Renal pelvis (tissue), 4 donors: ENCODE data around the gene SYNPR. TPM values are rescaled to one million over a fixed set of nuclear protein-coding genes. Genes with fewer than 3 reads are reported as not detected.
"Not testable (repeated sequence)": the region's sequence is repeated elsewhere in the genome, so short reads cannot be mapped to it uniquely, and the experiment has no call there.

Experiments
- DNase-seq: peaks from one replicate; pipeline ENCODE4 v3.0.0-alpha.2; 2013
- polyA plus RNA-seq, 3 donors: library from polyadenylated mRNA; unstranded; fragments of 120-200 nt; gene quantifications; one replicate each; pipeline ENCODE4 v1.2.1, GENCODE V29; 2013; ENCODE audit not compliant: insufficient read length in 3 of 3

The SYNPR gene
- polyA plus RNA-seq, 3 donors: 0.09 TPM; not detected in 2

DNA sequence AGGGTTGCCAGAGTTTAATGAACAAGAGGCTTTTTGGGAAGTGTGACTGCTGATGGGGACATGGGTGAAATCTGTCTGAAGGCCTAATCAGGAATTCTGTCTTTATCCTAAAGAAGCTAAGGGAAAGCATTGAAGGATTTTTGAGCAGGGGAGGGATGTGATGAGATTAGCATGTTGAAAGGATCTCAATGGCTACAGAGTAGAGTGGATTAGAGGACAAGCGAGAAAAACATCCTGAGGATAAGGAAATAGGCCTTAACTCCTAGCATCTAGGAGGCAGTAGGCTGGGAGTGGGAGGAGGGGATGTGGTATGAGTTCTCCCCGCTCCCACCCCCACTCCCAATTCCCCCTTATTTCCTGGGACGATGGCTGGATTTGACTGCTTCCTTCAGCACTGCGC, 339.3 kb downstream of the SYNPR start:
- DNase-seq: no peak

DNA sequence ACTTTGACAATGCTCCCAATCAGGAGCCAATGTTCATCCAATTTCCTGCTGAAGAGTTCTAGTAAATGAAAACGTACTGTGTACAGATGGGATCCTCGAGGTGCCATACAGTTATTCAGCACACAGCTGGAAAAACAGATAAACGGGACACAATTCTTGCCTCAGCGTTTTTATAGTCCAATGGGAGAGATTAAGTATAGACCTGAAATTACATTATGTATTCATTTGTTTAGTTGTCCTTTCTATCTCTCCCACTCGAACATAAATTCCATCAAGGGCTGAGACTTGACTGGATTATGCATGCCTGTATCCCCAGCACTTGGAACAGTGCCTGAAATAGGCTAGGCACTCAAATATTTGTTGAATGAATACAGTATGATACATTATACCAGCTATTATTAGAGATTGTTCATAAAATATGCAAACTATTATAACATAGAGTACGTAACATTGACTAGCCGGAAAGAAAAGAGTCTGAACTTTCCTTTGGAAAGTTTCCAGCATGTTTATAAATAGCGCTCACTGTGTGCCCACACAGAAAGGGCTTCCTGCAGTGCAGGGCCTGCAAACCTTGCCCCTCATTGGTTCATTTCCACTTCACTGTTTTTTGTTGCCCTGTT, 346.9 kb downstream of the SYNPR start:
- peak; percentile 5 for DNase-seq

DNA sequence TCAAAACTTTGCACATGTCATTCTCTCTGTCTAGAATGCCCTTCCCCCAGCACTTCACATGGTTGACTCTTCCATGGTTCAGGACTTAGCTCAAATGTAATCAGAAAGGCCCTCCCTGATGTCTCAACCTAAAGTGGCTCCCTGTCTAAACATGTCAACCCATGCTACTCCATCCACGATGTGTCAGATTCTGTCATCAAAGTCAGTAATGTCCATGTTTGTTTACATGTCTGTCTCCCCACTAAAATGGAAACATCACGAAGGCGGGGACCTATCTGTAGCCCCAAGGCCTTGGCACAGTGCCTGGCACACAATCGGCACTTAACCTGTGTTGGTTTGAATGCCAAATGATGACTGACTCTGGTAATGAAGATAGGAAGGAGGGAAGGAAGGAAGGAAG, 353.6 kb downstream of the SYNPR start:
- DNase-seq: no peak

DNA sequence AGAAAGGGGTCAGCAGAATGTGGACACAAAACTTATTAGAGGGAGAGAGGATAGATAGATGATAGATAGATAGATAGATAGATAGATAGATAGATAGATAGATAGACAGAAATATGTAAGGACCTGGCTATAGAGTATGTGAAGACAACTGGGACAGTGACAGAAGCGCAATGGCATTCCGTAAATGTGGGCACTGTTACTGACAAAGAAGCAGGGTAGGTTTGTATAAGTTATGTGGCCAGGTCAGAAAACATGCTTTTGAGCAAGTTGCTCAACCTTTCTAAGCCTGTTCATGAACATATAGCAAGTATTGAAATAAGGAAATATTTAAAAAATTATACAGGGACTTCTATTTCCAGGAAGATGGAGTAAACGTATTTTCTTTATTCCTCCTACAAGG, 357.1 kb downstream of the SYNPR start:
- no peak for DNase-seq

DNA sequence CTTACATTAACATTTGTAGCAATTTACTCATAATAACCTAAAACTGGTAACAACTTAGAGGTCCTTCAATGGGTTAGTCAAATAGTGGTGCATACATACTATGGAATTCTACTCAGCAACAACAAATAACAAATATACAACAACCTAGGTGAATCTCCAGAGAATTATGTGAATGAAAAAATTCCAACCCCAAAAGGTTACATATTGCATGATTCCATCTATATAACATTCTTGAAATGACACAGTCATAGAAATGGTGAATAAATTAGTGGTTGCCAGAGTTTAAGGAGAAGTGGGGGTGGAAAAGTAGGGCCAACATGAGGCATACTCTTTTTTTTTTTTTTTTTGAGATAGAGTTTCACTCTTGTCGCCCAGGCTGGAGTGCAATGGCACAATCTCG, 361.7 kb downstream of the SYNPR start:
- no peak for DNase-seq

DNA sequence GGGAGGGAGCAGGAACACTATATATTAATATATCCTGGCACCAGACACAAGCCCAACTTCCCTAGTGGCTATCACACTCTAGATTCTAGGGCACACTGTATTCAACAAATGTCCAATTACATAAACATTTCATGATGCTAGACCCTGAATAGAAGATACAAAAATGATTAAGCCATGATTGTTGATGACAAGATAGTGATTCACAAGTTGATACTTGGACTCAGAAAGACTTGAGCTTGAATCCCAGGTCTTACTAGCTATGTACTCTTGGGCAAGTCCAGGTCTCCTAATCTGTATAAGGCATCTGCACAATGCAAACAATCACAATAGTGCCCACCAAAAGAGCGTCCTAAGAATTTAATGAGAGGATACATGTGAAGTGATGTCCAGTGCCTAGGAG, 364.4 kb downstream of the SYNPR start:
- no peak for DNase-seq

DNA sequence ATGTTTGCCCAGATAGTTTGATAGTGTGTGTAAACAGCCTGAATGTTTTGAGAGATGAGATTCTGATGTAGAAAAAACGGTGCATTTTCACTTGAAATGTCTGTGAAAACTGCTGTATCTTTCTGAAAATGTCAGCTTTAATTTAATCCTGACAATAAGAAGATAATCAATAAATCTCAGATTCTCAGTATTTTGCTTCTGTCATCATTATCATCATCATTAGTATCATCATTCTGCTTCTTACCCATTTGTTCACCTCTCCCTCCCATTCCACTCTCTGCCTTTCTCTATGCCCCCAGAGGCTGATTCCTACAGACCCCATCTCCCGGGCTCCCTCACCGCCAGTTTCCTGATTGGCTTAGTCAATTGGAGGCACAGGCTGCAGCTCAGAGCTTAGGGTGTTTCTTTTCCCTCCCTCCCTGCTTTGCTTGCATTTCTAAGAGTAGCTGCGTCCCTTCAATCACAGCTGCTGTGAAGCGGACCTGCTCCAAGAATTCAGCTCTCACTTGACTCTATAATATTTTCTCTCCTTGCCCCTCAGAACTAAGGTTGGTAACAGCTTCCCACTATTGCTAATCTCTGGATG, 366.2 kb downstream of the SYNPR start:
- no peak for DNase-seq

DNA sequence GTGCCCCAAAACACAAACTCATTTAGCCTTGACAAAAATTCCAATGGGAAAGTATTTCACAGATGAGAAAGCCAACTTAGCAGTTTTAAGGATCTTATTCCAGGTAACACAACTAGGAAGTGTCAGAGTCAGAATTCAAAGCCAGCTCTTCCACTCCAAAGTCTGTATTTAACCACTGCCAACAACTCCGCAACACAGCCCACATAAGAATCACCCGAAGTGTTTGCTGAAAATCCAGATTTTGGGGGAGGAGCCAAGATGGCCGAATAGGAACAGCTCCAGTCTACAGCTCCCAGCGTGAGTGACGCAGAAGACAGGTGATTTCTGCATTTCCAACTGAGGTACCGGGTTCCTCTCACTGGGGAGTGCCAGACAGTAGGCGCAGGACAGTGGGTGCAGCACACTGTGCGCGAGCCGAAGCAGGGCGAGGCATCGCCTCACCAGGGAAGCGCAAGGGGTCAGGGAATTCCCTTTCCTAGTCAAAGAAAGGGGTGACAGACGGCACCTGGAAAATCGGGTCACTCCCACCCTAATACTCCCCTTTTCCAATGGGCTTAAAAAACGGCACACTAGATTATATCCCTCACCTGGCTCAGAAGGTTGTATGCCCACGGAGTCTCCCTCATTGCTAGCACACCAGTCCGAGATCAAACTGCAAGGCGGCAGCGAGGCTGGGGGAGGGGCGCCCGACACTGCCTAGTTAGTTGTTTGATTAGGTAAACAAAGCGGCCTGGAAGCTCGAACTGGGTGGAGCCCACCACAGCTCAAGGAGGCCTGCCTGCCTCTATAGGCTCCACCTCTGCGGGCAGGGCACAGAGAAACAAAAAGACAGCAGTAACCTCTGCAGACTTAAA, 367.0 kb downstream of the SYNPR start:
- DNase-seq: not testable (repeated sequence)

DNA sequence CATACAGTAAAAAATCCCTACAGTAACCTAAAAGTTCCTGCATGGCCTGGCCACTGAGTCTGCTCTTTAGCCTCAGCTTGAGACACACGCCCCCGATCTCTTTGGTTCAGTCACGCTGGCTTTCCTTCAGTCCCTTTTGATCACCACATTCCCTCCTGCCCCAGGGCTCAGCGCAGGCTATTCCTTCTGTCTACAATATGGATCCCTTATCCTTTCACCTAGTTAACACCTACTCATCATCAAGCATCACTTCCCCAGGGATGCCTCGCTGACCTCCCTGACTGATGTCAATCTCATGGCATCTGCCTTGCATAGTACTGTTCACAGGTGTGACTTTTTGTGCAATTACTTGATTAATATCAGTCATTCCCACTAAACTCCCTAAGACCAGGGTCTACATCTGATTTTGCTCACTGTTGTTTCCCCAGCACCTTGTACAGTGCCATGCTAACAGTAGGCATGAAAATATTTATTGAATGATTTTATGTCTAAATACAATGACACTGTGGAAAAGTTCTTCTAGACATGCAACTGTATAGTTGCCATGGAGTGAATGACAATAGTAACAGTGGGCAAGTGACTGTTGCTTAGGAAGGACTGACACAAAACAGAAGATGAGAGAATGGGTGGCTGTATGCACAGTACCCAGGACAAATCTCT, 374.1 kb downstream of the SYNPR start, which contains the start of gene SNTN:
Gene SNTN (plus strand): TSS at position 610 of the 660 bp plus-strand sequence. CDS start 13 bp downstream, at position 623.
- no peak for DNase-seq

DNA sequence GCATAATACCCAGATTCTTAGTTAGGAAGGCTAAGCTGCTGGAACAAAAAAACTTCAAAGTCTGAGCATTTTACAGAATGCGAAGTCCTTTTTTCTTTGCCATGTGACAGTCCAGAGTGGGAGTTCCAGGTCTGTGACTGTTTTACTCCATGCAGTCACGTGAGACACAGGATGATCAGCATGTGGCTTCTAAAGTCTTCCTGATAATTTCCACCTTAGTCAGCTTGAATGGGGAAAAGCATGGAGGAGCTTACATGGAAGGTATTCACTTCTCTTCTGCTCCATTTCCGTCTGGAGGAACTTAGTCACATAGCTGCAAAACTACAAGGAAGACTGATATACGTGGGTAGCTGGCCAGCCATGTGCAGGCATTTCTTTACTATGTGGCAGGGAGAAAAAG, 376.1 kb downstream of the SYNPR start:
- no peak for DNase-seq

DNA sequence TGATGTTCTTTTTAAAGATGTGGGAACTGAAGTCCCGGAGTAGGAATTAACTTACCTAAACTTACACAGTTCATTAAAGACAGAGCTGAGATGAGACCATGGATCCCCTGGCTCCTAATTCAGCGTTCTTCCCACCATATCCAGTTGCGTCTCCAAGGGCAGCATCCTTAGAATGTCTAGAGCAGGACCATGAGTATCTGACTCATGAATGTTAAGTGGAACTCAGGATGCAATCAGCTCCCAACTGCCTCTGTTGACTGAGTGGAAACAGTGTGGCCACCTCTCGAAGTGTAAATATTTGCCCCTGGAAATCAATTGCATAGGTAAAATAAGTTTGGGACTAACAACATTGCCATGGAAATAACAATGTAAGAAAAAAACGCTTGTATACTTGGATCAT, 376.8 kb downstream of the SYNPR start:
- DNase-seq: no peak

DNA sequence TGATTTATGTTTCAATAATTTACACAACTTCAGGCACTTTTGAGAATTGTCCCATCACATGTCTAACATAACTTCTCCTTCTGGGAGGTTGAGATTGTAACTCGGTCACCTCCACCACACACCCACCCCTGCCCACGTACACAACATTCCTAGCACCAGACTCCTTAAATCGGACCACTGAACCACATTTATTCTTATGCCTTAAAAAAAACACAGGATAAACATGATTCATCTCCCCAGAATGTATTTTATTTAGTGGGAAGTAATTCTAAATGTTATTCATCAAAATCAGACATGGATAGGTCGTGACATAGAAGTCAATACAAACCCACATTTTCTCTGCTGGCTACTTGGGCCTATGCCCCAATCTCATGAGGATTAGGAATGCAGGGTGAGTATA, 377.4 kb downstream of the SYNPR start:
- DNase-seq: no peak

DNA sequence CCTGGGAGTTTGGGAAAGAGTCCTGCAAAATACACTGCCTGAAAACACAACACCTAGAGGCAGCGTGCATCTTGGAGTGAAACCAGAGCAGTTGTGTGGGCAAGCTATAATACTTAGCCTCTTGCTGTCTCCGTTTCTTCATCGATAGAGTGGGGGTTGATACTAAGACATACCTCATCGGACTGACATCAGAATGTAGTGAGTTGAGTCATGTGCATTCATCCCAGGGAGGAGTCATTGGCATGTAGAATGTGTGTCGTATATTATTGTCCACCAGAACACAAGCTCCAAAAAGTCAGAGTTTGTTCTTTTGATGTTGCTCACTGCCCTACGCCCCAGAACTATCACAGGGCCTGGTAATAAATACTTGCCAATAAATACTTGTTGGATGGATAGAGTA, 378.7 kb downstream of the SYNPR start:
- DNase-seq: no peak

DNA sequence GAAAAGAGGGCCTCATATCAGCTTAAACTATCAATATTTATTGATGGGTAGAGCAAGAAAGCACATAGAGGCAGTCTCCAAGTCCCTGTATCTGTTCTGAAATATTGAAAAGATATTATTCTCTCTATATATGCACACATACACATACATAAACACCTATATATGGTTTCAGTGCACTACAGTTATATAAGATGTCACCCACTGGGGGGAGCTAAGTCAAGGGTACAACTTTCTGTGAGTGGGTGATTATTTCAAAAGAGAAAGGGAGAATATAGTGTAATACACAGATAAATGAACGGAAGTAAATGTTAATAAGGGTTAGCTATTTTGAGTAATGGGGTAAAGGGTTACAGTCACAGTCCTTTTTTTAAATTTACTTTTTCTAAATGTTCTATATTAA, 383.1 kb downstream of the SYNPR start:
- no peak for DNase-seq

DNA sequence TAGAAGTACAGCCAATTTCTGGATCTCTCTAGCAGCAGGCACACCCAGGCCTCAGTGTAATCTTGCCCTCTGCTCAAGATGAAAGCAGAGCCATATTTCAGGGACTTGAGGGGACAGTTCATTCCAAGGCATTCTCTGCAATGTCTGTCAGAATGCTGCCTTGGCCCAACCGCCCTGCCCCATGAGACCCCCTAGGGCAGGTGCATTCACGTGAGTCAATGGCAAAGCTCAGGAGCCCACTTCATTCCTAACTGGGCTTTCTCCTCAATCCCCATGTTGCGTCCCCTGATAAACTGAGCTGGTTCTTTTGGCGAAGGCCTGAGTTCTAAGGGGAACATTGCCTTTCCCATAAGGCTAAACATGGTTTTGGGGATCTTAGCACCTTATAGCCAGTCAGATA, 383.9 kb downstream of the SYNPR start:
- DNase-seq: no peak

DNA sequence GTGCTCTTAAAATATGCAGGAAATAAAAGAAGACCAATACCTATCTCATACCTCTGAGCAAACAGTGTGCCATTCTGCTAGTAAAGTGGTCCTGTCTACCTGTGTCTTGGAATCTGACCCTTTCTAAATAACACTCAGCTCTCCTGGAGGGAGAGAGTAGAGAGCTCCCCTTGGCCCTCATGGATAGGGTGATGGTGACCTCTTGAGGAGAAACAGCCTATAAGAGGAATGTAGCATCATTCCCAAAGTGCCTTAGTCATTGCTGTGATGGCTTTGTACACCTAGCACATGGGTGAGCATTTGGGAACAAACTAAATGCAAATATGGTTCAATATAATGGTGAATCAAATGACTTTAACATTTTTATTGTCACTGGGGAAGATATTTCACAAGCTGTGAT, 384.4 kb downstream of the SYNPR start:
- DNase-seq: no peak
